HepG2 (cell line): ENCODE results near the gene PNPLA2. TPM values are rescaled to one million over a fixed set of nuclear protein-coding genes. Genes with fewer than 3 reads are reported as not detected.

Experiments
- CSRNP1 ChIP-seq: sonication (generic); formaldehyde crosslinking; IDR thresholded peaks from 2 replicates; pipeline ENCODE4 v1.8.1; 2023; ENCODE audit warnings: mild to moderate bottlenecking, missing genetic modification reagents
- FLYWCH1 ChIP-seq: sonication (generic); formaldehyde crosslinking; IDR thresholded peaks from 2 replicates; pipeline ENCODE4 v1.8.1; 2023; ENCODE audit warnings: mild to moderate bottlenecking, missing genetic modification reagents
- GMEB2 ChIP-seq: IDR thresholded peaks from 2 replicates; pipeline ENCODE4 v1.6.1; 2016; ENCODE audit warnings: missing biosample characterization, missing genetic modification reagents, low read depth
- HNF1B ChIP-seq: sonication (generic); formaldehyde crosslinking; IDR thresholded peaks from 2 replicates; pipeline ENCODE4 v1.5.1; 2020; ENCODE audit warnings: mild to moderate bottlenecking, moderate library complexity, missing genetic modification reagents
- HNF4G ChIP-seq, 2 experiments: sonication (generic) in 1 of 2; formaldehyde crosslinking in 1 of 2; IDR thresholded peaks; 2 replicates each; pipeline versions ENCODE4 v1.4.0 to v1.6.1; 2011 to 2020; ENCODE audit warnings: borderline replicate concordance in 2 of 2, low read depth in 2 of 2, mild to moderate bottlenecking in 2 of 2, low read length in 1 of 2, missing genetic modification reagents in 1 of 2, moderate library complexity in 1 of 2
- HNRNPH1 ChIP-seq: fragments of 200-400 bp; formaldehyde crosslinking; optimal IDR thresholded peaks from 2 replicates; pipeline ENCODE3; 2017; ENCODE audit warnings: mild to moderate bottlenecking, low read depth, low read length
- JUND ChIP-seq: sonication (generic); formaldehyde crosslinking; IDR thresholded peaks from 2 replicates; pipeline ENCODE4 v1.8.0; 2022; ENCODE audit warnings: mild to moderate bottlenecking, missing genetic modification reagents
- MEF2D ChIP-seq: sonication (generic); formaldehyde crosslinking; IDR thresholded peaks from 2 replicates; pipeline ENCODE4 v1.5.1; 2020; ENCODE audit warnings: mild to moderate bottlenecking, missing genetic modification reagents
- MIER2 ChIP-seq: IDR thresholded peaks from 2 replicates; pipeline ENCODE4 v1.6.1; 2016; ENCODE audit warnings: missing biosample characterization, missing genetic modification reagents
- NFE2L1 ChIP-seq: sonication (generic); formaldehyde crosslinking; IDR thresholded peaks from 2 replicates; pipeline ENCODE4 v1.4.0; 2020; ENCODE audit warnings: missing genetic modification reagents, mild to moderate bottlenecking, borderline replicate concordance
- POGZ ChIP-seq: sonication (generic); formaldehyde crosslinking; IDR thresholded peaks from 2 replicates; pipeline ENCODE4 v1.4.0; 2020; ENCODE audit warnings: mild to moderate bottlenecking, missing genetic modification reagents
- SMYD3 ChIP-seq: sonication (generic); formaldehyde crosslinking; IDR thresholded peaks from 2 replicates; pipeline ENCODE4 v1.8.1; 2023; ENCODE audit warnings: mild to moderate bottlenecking, missing genetic modification reagents
- TOE1 ChIP-seq: sonication (generic); formaldehyde crosslinking; IDR thresholded peaks from 2 replicates; pipeline ENCODE4 v1.4.0; 2020; ENCODE audit warnings: mild to moderate bottlenecking, missing genetic modification reagents
- YEATS4 ChIP-seq: sonication (generic); formaldehyde crosslinking; IDR thresholded peaks from 2 replicates; pipeline ENCODE4 v1.4.0; 2020; ENCODE audit warnings: missing genetic modification reagents, borderline replicate concordance
- ZBTB10 ChIP-seq: sonication (generic); formaldehyde crosslinking; IDR thresholded peaks from 2 replicates; pipeline ENCODE4 v1.4.0; 2020; ENCODE audit warnings: missing genetic modification reagents, borderline replicate concordance
- ZFP37 ChIP-seq: sonication (generic); formaldehyde crosslinking; IDR thresholded peaks from 2 replicates; pipeline ENCODE4 v1.4.0; 2020; ENCODE audit warnings: missing genetic modification reagents, borderline replicate concordance
- ZMYM2 ChIP-seq: sonication (generic); formaldehyde crosslinking; IDR thresholded peaks from 2 replicates; pipeline ENCODE4 v1.8.0; 2022; ENCODE audit warnings: mild to moderate bottlenecking, missing genetic modification reagents
- ZNF331 ChIP-seq: sonication (generic); formaldehyde crosslinking; IDR thresholded peaks from 2 replicates; pipeline ENCODE4 v1.4.0; 2020; ENCODE audit warnings: missing genetic modification reagents
- ZNF335 ChIP-seq: sonication (generic); formaldehyde crosslinking; IDR thresholded peaks from 2 replicates; pipeline ENCODE4 v1.4.0; 2020; ENCODE audit warnings: missing genetic modification reagents
- ZNF598 ChIP-seq: sonication (generic); formaldehyde crosslinking; IDR thresholded peaks from 2 replicates; pipeline ENCODE4 v1.5.1; 2020; ENCODE audit warnings: mild to moderate bottlenecking, missing genetic modification reagents, borderline replicate concordance
- ZNF768 ChIP-seq: sonication (generic); formaldehyde crosslinking; IDR thresholded peaks from 2 replicates; pipeline ENCODE4 v1.4.0; 2020; ENCODE audit warnings: missing genetic modification reagents
- ZNF850 ChIP-seq: sonication (generic); formaldehyde crosslinking; conservative IDR thresholded peaks from 2 replicates; pipeline ENCODE4 v1.9.0; 2021; ENCODE audit warnings: mild to moderate bottlenecking, missing genetic modification reagents
- polyA plus RNA-seq, 8 experiments: library from polyadenylated mRNA; depleted of rRNA in 3 of 8; stranded (reverse) in 7 of 8; unstranded in 1 of 8; fragments of >200 nt; fragmentation: Illumina TruSeq in 4 of 8; extraction: Trizol in 4 of 8; gene quantifications; 2 replicates each; pipeline versions ENCODE4 v1.2.1 to v1.2.3, GENCODE V29; 2011 to 2016; ENCODE audit warnings: low read depth in 4 of 8, missing spikeins in 1 of 8, mixed read lengths in 1 of 8; ENCODE audit not compliant: insufficient read depth in 1 of 8
- total RNA-seq, 5 experiments: library from RNA; depleted of rRNA; stranded (reverse); fragments of >200 nt; fragmentation: Illumina TruSeq; extraction: Trizol; gene quantifications; 2 replicates each; pipeline ENCODE4 v1.2.3, GENCODE V29; 2016; ENCODE audit warnings: low read depth in 1 of 5

Gene PNPLA2
- total and polyA plus RNA-seq, 2 of the 13 experiments (the other 11 are each of a cell fraction or from before 2014, with no cell fraction given): 10.5 to 43.2 TPM

- TF ChIP-seq ZMYM2 (CRISPR knock-in tag) (no peak; the same call in 1 of the 2 replicates), FLYWCH1 (CRISPR knock-in tag) (no peak), TOE1 (CRISPR knock-in tag) (no peak), ZFP37 (CRISPR knock-in tag) (no peak), ZNF331 (CRISPR knock-in tag) (no peak), HNRNPH1 (no peak), YEATS4 (CRISPR knock-in tag) (peak; percentile 98), ZNF598 (CRISPR knock-in tag) (no peak; the same call in 1 of the 2 replicates), NFE2L1 (CRISPR knock-in tag) (peak; percentile 70; the same call in 1 of the 2 replicates), GMEB2 (CRISPR knock-in tag) (peak; percentile 87), MIER2 (CRISPR knock-in tag) (no peak), ZBTB10 (CRISPR knock-in tag) (0 out of 2 replicates have a peak, but pooled peaks have one; percentile 12), ZNF850 (peak; percentile 94; the same call in 1 of the 2 replicates), ZNF768 (CRISPR knock-in tag) (peak; percentile 57; the same call in 1 of the 2 replicates), HNF1B (CRISPR knock-in tag) (peak; percentile 81), ZNF335 (peak; percentile 89), JUND (0 out of 2 replicates have a peak, but pooled peaks have one; percentile 12), CSRNP1 (CRISPR knock-in tag) (no peak; the same call in 1 of the 2 replicates), POGZ (CRISPR knock-in tag) (peak; percentile 19), MEF2D (CRISPR knock-in tag) (peak; percentile 74), SMYD3 (CRISPR knock-in tag) (peak; percentile 68; the same call in 1 of the 2 replicates), HNF4G (IDR thresholded peaks at IDR 0.05; ENCODE audit: borderline replicate concordance, low read depth, low read length) (0 out of 2 replicates have a peak, but pooled peaks have one; percentile 3), HNF4G (CRISPR knock-in tag; IDR thresholded peaks at IDR 0.05; ENCODE audit: borderline replicate concordance, low read depth) (no peak; the same call in 1 of the 2 replicates)
These were observed 9.3 kb upstream of the PNPLA2 start, which contains the start of gene RPLP2 (continued) for GRCh38 chr11:809287-810039.
